K562 (cell line): ENCODE measurements around the gene POLR3G. TPM values are rescaled to one million over a fixed set of nuclear protein-coding genes. Genes with fewer than 3 reads are reported as not detected.

Experiments
- DIDO1 ChIP-seq: fragments of 450-650 bp; IDR thresholded peaks from 2 replicates; pipeline ENCODE4 v1.6.1; 2016; ENCODE audit warnings: low read depth, missing biosample characterization, missing genetic modification characterization
- HDAC1 ChIP-seq, 2 experiments: fragments of 450-650 bp; IDR thresholded peaks; 2 replicates each; pipeline ENCODE4 v1.6.1; 2016 to 2017; ENCODE audit warnings: inconsistent platforms in 1 of 2, mild to moderate bottlenecking in 1 of 2, moderate library complexity in 1 of 2
- KDM5B ChIP-seq: fragments of 200-600 bp; sonication (generic); IDR thresholded peaks from 2 replicates; pipeline ENCODE4 v1.6.1; 2012; ENCODE audit warnings: low read depth, mild to moderate bottlenecking, moderate library complexity, low read length, control low read depth, inconsistent platforms; ENCODE audit not compliant: insufficient replicate concordance
- KLF1 ChIP-seq: fragments of 450-650 bp; IDR thresholded peaks from 2 replicates; pipeline ENCODE4 v1.6.1; 2016; ENCODE audit warnings: missing genetic modification characterization, missing compliant biosample characterization
- MAFF ChIP-seq: IDR thresholded peaks from 2 replicates; pipeline ENCODE4 v1.6.1; 2012; ENCODE audit warnings: low read length, improper control_type of control experiment
- NR2C1 ChIP-seq, 2 experiments: fragments of 450-650 bp; IDR thresholded peaks; 2 replicates each; pipeline ENCODE4 v1.6.1; 2017; ENCODE audit warnings: mild to moderate bottlenecking in 2 of 2, antibody characterized with exemption in 1 of 2, inconsistent platforms in 1 of 2, missing compliant biosample characterization in 1 of 2, missing genetic modification characterization in 1 of 2
- SIX5 ChIP-seq, 2 experiments: IDR thresholded peaks; 2 replicates each; pipeline ENCODE4 v1.6.1; 2011; ENCODE audit warnings: low read length in 2 of 2, borderline replicate concordance in 1 of 2, low read depth in 1 of 2, mild to moderate bottlenecking in 1 of 2, moderate library complexity in 1 of 2; ENCODE audit not compliant: insufficient read depth in 1 of 2
- ZNF77 ChIP-seq: fragments of 250-450 bp; sonication (Bioruptor Pico); IDR thresholded peaks from 2 replicates; pipeline ENCODE4 v1.5.0; 2020
- polyA plus RNA-seq, 8 experiments: library from polyadenylated mRNA; depleted of rRNA in 4 of 8; stranded (reverse) in 5 of 8; unstranded in 3 of 8; fragments of >200 nt; fragmentation: Nextera tagmentation in 2 of 8; fragmentation: Illumina TruSeq in 1 of 8; extraction: Ambion mirVana in 2 of 8; extraction: Trizol in 1 of 8; gene quantifications; 2 replicates each; pipeline versions ENCODE4 v1.2.1 to v1.2.3, GENCODE V29; 2011 to 2014; ENCODE audit warnings: inconsistent platforms in 1 of 8, missing spikeins in 1 of 8
- total RNA-seq, 7 experiments: library from RNA; depleted of rRNA in 6 of 7; stranded (reverse); fragments of >200 nt in 6 of 7; fragmentation: Illumina TruSeq in 2 of 7; extraction: Trizol in 2 of 7; gene quantifications; 2 replicates each; pipeline versions ENCODE4 v1.2.1 to v1.2.3, GENCODE V29; 2011 to 2021; ENCODE audit warnings: low replicate concordance in 1 of 7
- TF ChIP-seq, protein P1 (sequence below), 2 experiments: fragments of 450-650 bp; IDR thresholded peaks; 2 replicates each; pipeline ENCODE4 v1.6.1; 2016; ENCODE audit warnings: mild to moderate bottlenecking in 2 of 2, borderline replicate concordance in 1 of 2, low read depth in 1 of 2, moderate library complexity in 1 of 2
- TF ChIP-seq, protein P2 (sequence below): sonication (generic); formaldehyde crosslinking; IDR thresholded peaks from 2 replicates; pipeline ENCODE4 v1.8.1; 2023; ENCODE audit warnings: missing genetic modification reagents, mild to moderate bottlenecking, borderline replicate concordance
- TF ChIP-seq, protein P3 (sequence below): fragments of 450-650 bp; formaldehyde crosslinking; IDR thresholded peaks from 2 replicates; pipeline ENCODE4 v1.4.0; 2022; ENCODE audit warnings: mild to moderate bottlenecking, moderate library complexity

The POLR3G gene
- total and polyA plus RNA-seq, 9 of the 15 experiments (the other 6 are each of a cell fraction or from before 2014, with no cell fraction given) = 39.0 to 111 (median 59.0) TPM

DNA sequence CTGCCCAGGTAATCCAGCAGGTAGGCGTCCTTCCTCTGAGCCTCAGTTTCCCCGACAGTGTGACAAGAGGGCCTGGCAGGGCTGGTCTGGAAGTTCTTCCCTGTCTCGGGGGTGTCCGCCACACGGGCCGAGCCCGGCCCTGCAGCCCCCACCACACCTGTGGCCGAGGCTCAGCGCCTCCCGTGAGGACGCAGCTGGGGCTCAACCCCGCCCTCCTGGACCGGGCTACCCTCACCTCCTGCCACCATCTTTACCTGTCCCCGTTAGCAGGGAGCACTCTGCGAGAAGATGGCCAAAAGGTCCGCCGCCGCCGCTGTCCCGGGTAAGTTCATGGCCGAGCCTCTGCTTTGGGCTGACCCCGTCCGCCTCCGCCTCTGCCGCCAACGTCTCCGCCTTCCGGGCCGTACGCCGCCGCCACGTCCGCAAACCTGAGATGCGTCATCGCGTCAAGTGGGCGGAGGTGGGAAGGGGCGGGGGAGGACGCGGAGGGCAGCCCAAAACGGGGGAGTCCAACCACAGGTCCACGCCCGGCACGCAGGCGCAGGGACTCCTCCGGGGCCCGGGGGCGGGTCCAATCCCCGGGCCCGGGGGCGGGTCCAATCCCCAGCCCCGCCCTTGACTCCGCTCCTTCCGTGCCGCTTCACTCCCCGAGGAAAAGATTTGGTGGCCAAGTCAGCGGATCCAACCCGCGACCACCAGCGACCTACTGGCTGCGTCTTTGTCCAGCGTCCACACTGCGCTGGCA lies 54.7 kb downstream of the POLR3G start, which contains the start of gene LYSMD3 (continued):
- TF ChIP-seq, protein P1, sequence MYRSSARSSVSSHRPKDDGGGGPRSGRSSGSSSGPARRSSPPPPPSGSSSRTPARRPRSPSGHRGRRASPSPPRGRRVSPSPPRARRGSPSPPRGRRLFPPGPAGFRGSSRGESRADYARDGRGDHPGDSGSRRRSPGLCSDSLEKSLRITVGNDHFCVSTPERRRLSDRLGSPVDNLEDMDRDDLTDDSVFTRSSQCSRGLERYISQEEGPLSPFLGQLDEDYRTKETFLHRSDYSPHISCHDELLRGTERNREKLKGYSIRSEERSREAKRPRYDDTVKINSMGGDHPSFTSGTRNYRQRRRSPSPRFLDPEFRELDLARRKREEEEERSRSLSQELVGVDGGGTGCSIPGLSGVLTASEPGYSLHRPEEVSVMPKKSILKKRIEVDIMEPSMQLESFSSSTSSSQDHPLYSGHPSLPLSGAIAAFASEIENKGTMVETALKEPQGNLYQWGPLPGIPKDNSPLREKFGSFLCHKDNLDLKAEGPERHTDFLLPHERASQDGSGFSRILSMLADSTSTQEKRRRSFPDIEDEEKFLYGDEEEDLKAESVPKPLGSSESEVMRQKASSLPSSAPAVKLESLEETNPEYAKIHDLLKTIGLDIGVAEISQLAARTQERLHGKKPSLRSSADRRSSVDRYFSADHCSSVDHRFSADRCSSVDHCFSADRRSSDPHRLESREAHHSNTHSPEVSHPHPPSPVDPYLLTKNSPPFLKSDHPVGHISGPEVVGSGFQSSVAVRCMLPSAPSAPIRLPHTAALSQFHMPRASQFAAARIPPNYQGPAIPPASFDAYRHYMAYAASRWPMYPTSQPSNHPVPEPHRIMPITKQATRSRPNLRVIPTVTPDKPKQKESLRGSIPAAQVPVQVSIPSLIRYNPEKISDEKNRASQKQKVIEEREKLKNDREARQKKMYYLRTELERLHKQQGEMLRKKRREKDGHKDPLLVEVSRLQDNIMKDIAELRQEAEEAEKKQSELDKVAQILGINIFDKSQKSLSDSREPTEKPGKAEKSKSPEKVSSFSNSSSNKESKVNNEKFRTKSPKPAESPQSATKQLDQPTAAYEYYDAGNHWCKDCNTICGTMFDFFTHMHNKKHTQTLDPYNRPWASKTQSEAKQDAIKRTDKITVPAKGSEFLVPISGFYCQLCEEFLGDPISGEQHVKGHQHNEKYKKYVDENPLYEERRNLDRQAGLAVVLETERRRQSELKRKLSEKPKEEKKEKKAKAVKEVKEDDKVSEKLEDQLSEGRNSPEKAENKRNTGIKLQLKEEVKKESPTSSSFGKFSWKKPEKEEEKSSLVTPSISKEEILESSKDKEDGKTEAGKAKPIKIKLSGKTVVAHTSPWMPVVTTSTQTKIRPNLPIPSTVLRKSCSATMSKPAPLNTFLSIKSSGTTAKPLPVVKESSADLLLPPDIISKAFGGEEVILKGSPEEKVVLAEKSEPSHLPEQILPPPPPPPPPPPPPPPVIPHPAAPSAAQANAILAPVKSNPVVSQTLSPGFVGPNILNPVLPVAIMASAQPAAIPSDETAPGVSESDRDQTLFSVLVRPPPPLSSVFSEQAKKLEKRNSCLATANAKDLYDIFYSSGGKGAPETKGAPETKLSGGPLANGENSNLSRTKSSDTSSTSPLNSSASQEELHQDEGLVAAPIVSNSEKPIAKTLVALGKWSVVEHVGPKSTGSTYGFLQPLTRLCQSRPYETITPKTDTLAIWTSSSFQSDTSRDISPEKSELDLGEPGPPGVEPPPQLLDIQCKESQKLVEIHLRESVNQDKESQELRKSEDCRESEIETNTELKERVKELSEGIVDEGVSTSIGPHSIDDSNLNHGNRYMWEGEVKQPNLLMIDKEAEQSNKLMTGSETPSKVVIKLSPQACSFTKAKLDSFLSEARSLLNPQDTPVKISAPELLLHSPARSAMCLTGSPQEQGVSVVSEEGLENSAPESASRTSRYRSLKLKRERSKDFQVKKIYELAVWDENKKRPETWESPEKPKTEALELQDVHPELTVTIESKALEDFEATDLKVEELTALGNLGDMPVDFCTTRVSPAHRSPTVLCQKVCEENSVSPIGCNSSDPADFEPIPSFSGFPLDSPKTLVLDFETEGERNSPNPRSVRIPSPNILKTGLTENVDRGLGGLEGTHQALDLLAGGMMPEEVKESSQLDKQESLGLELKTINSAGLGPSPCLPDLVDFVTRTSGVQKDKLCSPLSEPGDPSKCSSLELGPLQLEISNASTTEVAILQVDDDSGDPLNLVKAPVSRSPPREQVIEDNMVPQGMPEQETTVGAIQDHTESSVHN (IDR thresholded peaks at IDR 0.05; ENCODE audit: borderline replicate concordance in 1 of 2, low read depth in 1 of 2) = no peak
- peak; percentile 60; the same call in 1 of the 2 replicates for TF ChIP-seq KLF1 (tag)
- TF ChIP-seq NR2C1 (IDR thresholded peaks at IDR 0.05) = peak; percentile 43; the same call in 1 of the 2 replicates
- 0 out of 2 replicates have a peak, but pooled peaks have one; percentile 53 for TF ChIP-seq NR2C1 (tag; IDR thresholded peaks at IDR 0.05)
- no peak for TF ChIP-seq ZNF77 (CRISPR knock-in tag)
- no peak for TF ChIP-seq MAFF
- TF ChIP-seq, protein P2, sequence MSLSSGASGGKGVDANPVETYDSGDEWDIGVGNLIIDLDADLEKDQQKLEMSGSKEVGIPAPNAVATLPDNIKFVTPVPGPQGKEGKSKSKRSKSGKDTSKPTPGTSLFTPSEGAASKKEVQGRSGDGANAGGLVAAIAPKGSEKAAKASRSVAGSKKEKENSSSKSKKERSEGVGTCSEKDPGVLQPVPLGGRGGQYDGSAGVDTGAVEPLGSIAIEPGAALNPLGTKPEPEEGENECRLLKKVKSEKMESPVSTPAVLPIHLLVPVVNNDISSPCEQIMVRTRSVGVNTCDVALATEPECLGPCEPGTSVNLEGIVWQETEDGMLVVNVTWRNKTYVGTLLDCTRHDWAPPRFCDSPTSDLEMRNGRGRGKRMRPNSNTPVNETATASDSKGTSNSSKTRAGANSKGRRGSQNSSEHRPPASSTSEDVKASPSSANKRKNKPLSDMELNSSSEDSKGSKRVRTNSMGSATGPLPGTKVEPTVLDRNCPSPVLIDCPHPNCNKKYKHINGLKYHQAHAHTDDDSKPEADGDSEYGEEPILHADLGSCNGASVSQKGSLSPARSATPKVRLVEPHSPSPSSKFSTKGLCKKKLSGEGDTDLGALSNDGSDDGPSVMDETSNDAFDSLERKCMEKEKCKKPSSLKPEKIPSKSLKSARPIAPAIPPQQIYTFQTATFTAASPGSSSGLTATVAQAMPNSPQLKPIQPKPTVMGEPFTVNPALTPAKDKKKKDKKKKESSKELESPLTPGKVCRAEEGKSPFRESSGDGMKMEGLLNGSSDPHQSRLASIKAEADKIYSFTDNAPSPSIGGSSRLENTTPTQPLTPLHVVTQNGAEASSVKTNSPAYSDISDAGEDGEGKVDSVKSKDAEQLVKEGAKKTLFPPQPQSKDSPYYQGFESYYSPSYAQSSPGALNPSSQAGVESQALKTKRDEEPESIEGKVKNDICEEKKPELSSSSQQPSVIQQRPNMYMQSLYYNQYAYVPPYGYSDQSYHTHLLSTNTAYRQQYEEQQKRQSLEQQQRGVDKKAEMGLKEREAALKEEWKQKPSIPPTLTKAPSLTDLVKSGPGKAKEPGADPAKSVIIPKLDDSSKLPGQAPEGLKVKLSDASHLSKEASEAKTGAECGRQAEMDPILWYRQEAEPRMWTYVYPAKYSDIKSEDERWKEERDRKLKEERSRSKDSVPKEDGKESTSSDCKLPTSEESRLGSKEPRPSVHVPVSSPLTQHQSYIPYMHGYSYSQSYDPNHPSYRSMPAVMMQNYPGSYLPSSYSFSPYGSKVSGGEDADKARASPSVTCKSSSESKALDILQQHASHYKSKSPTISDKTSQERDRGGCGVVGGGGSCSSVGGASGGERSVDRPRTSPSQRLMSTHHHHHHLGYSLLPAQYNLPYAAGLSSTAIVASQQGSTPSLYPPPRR (CRISPR knock-in tag) = no peak
- no peak for TF ChIP-seq DIDO1 (tag)
- no peak for TF ChIP-seq SIX5 (IDR thresholded peaks at IDR 0.05; ENCODE audit: borderline replicate concordance in 1 of 2, insufficient read depth in 1 of 2, low read depth in 1 of 2, low read length in 2 of 2)
- TF ChIP-seq HDAC1 (IDR thresholded peaks at IDR 0.05) = peak in 1 of 2 experiments; percentile 77; a peak in 2 of 4 replicates
- peak; percentile 93 for TF ChIP-seq KDM5B
- TF ChIP-seq, protein P3, sequence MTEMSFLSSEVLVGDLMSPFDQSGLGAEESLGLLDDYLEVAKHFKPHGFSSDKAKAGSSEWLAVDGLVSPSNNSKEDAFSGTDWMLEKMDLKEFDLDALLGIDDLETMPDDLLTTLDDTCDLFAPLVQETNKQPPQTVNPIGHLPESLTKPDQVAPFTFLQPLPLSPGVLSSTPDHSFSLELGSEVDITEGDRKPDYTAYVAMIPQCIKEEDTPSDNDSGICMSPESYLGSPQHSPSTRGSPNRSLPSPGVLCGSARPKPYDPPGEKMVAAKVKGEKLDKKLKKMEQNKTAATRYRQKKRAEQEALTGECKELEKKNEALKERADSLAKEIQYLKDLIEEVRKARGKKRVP (CRISPR knock-in tag) = no peak
